GM12801 (cell line): Measurements from ENCODE around the gene KCNAB2.

Experiments
- CTCF ChIP-seq: IDR thresholded peaks from one replicate; pipeline ENCODE4 v1.5.1; 2011; ENCODE audit warnings: control low read depth; ENCODE audit not compliant: insufficient read length; ENCODE audit errors: extremely low read depth

The KCNAB2 gene

DNA sequence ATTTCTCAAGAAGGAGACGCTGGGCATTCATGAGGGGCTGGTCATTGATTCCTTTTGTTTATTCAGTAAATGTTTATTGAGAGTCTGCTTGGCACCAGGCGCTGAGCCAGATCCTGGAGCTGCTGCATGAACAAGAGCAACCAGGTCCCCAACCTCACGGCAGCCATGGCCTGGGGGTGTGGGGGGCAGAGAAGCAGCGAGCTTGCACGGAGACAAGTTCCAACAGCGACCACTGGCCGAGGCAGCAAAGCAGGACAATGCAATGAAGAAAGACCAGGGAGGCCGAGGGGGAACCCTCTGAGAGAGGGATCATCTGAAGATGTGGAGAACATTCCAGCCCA lies 7.5 kb downstream of the KCNAB2 start:
- no peak for TF ChIP-seq CTCF

- TF ChIP-seq CTCF, result no peak
Measured at GRCh38 chr1:6054596-6054995, 8.9 kb downstream of the KCNAB2 start.

DNA sequence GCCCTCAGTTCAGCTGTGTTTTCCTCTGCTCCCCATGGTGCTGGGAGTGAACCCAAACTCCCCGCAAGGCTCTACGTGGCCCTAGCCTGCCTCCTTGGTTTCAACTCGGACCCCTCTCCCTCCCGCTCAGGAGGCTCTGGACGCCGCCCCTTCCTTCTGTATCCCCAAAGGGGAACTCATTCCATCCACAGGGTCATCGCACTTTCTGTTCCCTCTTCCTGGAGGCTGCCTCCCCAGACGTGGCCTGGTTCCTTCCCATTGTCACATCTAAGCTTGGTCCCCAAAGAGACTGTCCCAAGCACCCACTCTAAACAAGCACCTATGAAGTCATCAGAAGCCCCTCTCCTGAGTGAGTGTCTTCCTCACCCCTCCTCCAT lies 10.9 kb downstream of the KCNAB2 start:
- no peak for TF ChIP-seq CTCF

DNA sequence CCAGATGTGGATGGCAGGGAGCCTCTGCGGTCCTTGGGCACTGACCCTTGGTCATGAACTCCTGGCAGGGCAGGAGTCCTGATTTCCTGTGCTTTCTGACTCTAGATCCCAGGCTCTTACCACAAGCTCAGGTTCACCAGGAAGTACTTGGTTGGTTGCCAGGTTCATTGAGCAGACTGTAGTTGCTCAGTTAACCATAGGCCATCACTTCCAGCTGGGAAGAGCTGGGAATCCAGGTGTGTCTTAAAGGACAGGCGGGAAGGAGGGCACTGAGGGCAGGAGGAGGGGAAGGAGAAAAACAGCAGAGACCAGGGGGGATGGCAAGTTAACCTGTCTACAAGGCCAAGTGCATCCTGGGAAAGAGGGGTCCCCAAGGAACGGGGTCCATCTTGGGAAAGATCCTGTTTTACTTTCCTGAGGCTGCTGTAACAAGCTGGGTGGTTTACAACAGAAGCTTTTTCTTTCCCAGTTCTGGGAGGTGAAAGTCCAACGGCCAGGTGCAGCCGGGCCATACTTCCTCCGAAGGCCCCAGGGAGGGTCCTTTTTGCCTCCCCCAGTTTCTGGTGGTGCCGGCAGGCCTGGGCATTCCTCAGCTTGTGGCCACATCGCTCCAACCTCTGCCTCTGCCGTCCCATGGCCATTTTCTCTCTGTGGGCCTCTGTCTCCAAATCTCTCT lies 11.6 kb downstream of the KCNAB2 start:
- TF ChIP-seq CTCF, result no peak

DNA sequence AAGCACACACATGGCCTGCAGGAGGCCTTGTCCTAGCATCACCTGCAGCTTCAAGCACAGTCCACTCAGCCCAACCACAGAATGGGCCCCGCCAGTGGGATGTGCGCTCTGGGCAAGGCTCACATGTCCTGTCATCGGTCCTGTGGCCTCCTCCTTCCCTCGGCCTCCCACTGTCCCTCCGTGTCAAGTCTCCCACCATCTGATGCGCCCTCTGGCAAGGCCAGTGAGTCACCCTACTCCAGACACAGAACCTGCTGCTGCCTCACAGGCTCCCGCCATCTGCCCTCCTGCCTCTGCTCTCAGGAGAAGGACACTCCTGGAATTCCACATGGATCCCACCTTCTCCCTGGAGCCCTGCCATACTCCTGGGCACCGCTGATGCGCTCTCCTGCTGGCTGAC lies 14.2 kb downstream of the KCNAB2 start:
- TF ChIP-seq CTCF, result no peak

DNA sequence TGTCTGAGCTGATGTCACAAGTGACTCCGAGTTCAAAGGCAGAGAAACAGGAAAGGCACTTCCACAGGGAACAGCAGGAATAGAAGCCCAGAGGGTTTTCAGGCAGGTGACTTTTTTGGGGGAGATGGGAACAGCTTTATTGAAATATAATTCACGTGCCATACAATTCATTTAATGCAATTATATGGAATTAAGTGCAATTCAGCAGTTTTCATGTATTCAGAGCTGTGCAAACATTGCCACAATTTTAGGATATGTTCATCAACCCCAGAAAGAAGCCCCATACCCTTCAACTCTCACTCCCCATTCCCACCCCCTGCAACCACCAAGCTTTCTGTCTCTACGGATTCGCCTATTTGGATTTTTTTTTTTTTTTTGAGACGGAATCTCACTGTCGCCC lies 17.0 kb downstream of the KCNAB2 start:
- TF ChIP-seq CTCF, result no peak

DNA sequence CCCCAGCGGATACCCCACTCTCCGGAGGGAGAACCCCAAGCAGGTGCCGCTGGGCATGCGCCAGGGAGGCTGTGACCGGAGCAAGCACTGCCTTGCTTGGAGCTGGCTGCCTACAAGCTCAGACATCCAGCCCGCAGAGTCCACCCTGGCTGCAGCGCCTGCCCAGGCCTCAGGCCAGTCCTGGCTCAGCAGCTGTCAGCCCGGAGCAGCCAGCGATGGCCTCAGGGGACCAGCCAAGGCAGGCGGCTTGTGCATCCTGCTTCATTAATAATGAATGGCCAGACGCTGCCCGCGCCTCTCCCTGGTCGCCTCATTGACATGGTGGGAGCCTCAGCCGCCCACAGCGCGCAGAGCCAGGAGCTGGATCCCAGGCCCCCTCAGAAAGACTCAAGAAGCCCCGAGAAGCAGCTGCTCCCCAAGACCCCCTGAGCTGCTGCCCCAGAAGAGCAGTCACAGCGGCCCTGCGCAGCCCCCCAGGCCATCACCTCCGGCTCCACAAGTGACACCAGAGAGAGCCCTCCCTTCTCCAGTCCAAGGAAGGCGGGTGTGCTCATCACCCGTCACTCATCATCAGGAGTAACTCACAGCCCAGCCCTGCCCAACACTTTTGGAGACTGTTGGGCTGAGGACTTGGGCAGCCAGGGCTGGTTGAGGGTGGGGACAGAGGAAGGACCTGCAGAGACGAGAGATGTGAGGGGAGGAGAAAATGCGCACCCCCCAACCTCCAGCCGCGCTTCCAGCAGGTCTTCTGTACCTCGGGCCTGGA lies 19.6 kb downstream of the KCNAB2 start:
- TF ChIP-seq CTCF, result no peak
